ENCODE measurements around the gene HPSE2.

Gene HPSE2

DNA sequence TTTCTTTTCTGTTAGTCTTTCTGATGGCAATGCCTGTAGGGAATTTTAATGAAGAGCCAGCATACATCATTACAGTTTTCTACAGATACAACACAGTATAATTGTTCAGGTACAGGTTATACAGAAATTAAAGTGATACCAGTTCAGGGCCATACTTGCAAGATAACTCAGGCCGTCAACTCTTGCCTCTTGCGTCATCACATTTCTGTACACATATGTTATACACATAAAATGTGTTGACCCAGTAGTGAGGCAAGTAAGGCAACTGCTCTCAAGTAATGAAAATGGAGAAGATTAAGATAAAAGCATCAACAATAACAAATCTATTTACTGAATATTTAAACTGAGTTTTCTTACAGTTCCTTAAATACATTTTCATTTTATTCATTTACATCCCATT lies 317.8 kb downstream of the HPSE2 start:
- Histone ChIP-seq H3K36me3 (ENCODE audit: insufficient read depth, low read length) (no peaks in the 10 kb centered on the region), H3K79me2 (ENCODE audit: insufficient read depth, low read length) (no peaks in the 10 kb centered on the region), H3K27me3 (ENCODE audit: insufficient read depth, low read length, poor library complexity) (peaks cover 6% of the 10 kb centered on the region), H3K4me2 (ENCODE audit: insufficient read depth, low read length) (no peak overlapping the region), H4K20me1 (ENCODE audit: insufficient read depth, low read length) (no peaks in the 10 kb centered on the region), H3K9me3 (ENCODE audit: insufficient read depth, low read length, severe bottlenecking) (no peaks in the 10 kb centered on the region), H3K9ac (ENCODE audit: low read depth, low read length) (no peak overlapping the region), H3K27ac (ENCODE audit: low read length) (no peak overlapping the region), H3K4me3 (ENCODE audit: low read depth in 1 of 2, low read length in 2 of 2) (no peak overlapping the region), H3K4me1 (ENCODE audit: insufficient read depth, low read length) (no peaks in the 10 kb centered on the region), H2AFZ (ENCODE audit: low read depth, low read length) (no peak overlapping the region)
- no peak for DNase-seq
- TF ChIP-seq, protein P1, sequence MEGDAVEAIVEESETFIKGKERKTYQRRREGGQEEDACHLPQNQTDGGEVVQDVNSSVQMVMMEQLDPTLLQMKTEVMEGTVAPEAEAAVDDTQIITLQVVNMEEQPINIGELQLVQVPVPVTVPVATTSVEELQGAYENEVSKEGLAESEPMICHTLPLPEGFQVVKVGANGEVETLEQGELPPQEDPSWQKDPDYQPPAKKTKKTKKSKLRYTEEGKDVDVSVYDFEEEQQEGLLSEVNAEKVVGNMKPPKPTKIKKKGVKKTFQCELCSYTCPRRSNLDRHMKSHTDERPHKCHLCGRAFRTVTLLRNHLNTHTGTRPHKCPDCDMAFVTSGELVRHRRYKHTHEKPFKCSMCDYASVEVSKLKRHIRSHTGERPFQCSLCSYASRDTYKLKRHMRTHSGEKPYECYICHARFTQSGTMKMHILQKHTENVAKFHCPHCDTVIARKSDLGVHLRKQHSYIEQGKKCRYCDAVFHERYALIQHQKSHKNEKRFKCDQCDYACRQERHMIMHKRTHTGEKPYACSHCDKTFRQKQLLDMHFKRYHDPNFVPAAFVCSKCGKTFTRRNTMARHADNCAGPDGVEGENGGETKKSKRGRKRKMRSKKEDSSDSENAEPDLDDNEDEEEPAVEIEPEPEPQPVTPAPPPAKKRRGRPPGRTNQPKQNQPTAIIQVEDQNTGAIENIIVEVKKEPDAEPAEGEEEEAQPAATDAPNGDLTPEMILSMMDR (IDR thresholded peaks at IDR 0.05; ENCODE audit: borderline replicate concordance, extremely low read depth, low read length, poor library complexity, severe bottlenecking), result no peak
- ATAC-seq (ENCODE audit: insufficient read depth, low read depth), result no peak

DNA sequence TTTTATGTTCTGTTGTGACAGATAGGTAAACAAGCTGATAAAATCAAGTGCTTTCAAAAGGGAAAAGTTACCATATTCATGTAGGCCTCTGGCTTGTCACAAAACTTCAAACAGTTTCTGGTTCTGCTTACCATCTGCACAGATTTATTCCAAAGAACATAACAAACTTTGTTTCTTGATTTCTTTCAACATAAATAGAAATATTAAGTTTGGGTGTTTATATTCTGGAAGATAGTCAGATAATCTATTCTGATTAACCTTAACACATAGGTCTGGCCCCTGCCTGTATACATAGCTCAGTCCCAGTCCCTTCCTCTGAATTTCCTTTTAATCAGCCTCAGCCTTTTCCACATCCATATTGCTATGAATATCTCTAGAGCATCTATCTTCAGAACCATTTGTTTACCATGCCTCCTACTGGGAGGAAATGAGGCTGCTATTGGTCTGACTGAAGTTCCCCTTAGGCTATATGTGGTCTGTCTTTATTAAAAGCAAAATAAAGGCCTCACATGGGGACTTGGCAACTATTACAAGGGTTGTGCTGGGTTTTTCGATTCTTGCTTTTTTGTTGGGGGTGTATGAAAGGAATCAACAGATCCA lies 319.0 kb downstream of the HPSE2 start:
- DNase-seq (no peak), ATAC-seq (ENCODE audit: insufficient read depth, low read depth) (no peak)
- Histone ChIP-seq H3K36me3 (ENCODE audit: insufficient read depth, low read length) (no peaks in the 10 kb centered on the region), H3K79me2 (ENCODE audit: insufficient read depth, low read length) (no peaks in the 10 kb centered on the region), H3K4me2 (ENCODE audit: insufficient read depth, low read length) (no peak overlapping the region), H3K27ac (ENCODE audit: low read length) (no peak overlapping the region), H3K9ac (ENCODE audit: low read depth, low read length) (no peak overlapping the region), H3K27me3 (ENCODE audit: insufficient read depth, low read length, poor library complexity) (peaks cover 6% of the 10 kb centered on the region), H4K20me1 (ENCODE audit: insufficient read depth, low read length) (no peaks in the 10 kb centered on the region), H3K4me3 (ENCODE audit: low read depth in 1 of 2, low read length in 2 of 2) (no peak overlapping the region), H3K4me1 (ENCODE audit: insufficient read depth, low read length) (no peaks in the 10 kb centered on the region), H3K9me3 (ENCODE audit: insufficient read depth, low read length, severe bottlenecking) (no peaks in the 10 kb centered on the region), H2AFZ (ENCODE audit: low read depth, low read length) (no peak overlapping the region)
- TF ChIP-seq, protein P1 (IDR thresholded peaks at IDR 0.05; ENCODE audit: borderline replicate concordance, extremely low read depth, low read length, poor library complexity, severe bottlenecking), result no peak
- no peak for TF ChIP-seq EZH2 (IDR thresholded peaks at IDR 0.05; ENCODE audit: borderline replicate concordance, low read depth, low read length, severe bottlenecking)

DNA sequence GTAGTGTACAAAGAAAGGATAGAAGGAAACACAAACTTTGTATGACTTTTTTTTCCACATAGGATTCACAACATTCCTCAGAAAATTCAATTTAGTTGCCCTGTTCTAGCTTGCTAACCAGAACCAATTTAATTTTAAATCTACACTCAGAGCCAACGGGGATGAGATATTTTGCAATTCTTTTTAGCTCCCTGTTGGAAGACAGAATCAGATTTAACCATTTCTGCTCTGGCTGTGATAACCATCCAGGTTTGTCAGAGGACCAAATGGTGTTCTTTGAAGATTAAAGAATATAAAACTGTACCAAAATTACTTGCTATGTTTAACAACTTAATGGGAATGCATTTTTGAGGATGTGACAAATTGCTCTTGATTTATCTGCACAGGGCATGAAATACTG lies 319.7 kb downstream of the HPSE2 start:
- Histone ChIP-seq H3K27me3 (ENCODE audit: insufficient read depth, low read length, poor library complexity) (peaks cover 6% of the 10 kb centered on the region), H3K4me1 (ENCODE audit: insufficient read depth, low read length) (no peaks in the 10 kb centered on the region), H3K4me2 (ENCODE audit: insufficient read depth, low read length) (no peak overlapping the region), H3K79me2 (ENCODE audit: insufficient read depth, low read length) (no peaks in the 10 kb centered on the region), H2AFZ (ENCODE audit: low read depth, low read length) (no peak overlapping the region), H3K27ac (ENCODE audit: low read length) (no peak overlapping the region), H3K9me3 (ENCODE audit: insufficient read depth, low read length, severe bottlenecking) (no peaks in the 10 kb centered on the region), H3K36me3 (ENCODE audit: insufficient read depth, low read length) (no peaks in the 10 kb centered on the region), H3K4me3 (ENCODE audit: low read depth in 1 of 2, low read length in 2 of 2) (no peak overlapping the region), H4K20me1 (ENCODE audit: insufficient read depth, low read length) (no peaks in the 10 kb centered on the region), H3K9ac (ENCODE audit: low read depth, low read length) (no peak overlapping the region)
- TF ChIP-seq, protein P1 (IDR thresholded peaks at IDR 0.05; ENCODE audit: borderline replicate concordance, extremely low read depth, low read length, poor library complexity, severe bottlenecking), result no peak
- no peak for TF ChIP-seq EZH2 (IDR thresholded peaks at IDR 0.05; ENCODE audit: borderline replicate concordance, low read depth, low read length, severe bottlenecking)
- DNase-seq, result no peak
- no peak for ATAC-seq (ENCODE audit: insufficient read depth, low read depth)

DNA sequence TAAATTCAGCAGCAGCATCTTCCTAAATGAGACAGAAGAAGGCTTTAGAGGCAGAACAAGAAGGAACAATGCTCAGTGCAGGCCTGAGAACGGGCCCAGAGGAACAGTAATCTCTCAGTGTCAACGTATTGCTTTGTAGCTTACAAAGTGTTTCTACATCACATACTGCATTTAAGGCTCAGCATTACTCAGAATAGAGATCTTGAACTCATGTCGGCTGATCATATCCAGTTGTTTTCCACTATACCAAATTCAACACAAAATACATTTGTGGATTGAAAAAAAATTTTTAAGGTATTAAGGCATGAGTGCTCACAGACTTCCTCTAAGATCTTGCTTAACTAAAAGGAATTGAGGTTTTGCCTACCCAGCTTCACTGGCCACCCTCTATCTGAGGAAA lies 325.1 kb downstream of the HPSE2 start:
- H3K4me2 ChIP-seq (ENCODE audit: insufficient read depth, low read length), result no peak overlapping the region
- H3K36me3 ChIP-seq (ENCODE audit: insufficient read depth, low read length), result no peaks in the 10 kb centered on the region
- H3K4me3 ChIP-seq (ENCODE audit: low read depth in 1 of 2, low read length in 2 of 2), result no peak overlapping the region
- ATAC-seq (ENCODE audit: insufficient read depth, low read depth), result no peak
- no peak for DNase-seq
- no peak for TF ChIP-seq EZH2 (IDR thresholded peaks at IDR 0.05; ENCODE audit: borderline replicate concordance, low read depth, low read length, severe bottlenecking)
- TF ChIP-seq, protein P1 (IDR thresholded peaks at IDR 0.05; ENCODE audit: borderline replicate concordance, extremely low read depth, low read length, poor library complexity, severe bottlenecking), result no peak
- no peak overlapping the region for H3K27ac ChIP-seq (ENCODE audit: low read length)
- H3K9ac ChIP-seq (ENCODE audit: low read depth, low read length), result no peak overlapping the region
- no peak overlapping the region for H2AFZ ChIP-seq (ENCODE audit: low read depth, low read length)
- H3K9me3 ChIP-seq (ENCODE audit: insufficient read depth, low read length, severe bottlenecking), result no peaks in the 10 kb centered on the region
- no peaks in the 10 kb centered on the region for H4K20me1 ChIP-seq (ENCODE audit: insufficient read depth, low read length)
- H3K79me2 ChIP-seq (ENCODE audit: insufficient read depth, low read length), result no peaks in the 10 kb centered on the region
- no peaks in the 10 kb centered on the region for H3K4me1 ChIP-seq (ENCODE audit: insufficient read depth, low read length)
- no peaks in the 10 kb centered on the region for H3K27me3 ChIP-seq (ENCODE audit: insufficient read depth, low read length, poor library complexity)

All from DND-41 (cell line).